ENCODE results near the gene MGST3.
"Not testable (repeated sequence)": the region's sequence is repeated elsewhere in the genome, so short reads cannot be mapped to it uniquely, and the experiment has no call there.

Gene MGST3

DNA sequence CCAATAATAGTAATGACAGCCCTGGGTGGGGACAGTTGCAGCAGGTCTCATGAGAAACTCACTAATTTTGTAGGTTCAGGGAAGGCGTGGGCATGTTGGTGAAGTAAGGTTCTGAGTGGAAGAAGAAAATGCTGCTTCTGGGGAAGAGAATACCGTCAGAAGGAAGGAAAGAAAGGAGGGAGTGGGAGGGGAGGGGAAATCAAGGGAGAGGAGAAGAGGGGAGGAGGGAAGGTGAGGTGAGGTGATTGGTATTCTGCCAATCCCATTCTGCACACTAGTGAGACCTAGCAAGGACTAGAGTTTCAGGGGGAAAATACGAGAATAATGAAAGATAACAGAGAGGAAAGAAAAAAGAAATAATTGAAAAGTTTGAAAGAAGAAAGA is 32.4 kb upstream of the MGST3 start:
- Histone ChIP-seq H2AFZ (ENCODE audit: low read depth, low read length, severe bottlenecking) (peak overlapping the region; percentile 100), H3K9me2 (replicated peaks; ENCODE audit: insufficient read depth, low read length) (no peaks in the 10 kb centered on the region), H3K9ac (ENCODE audit: low read length) (peak overlapping the region; percentile 65), H3F3A (ENCODE audit: insufficient read depth) (peaks cover 4% of the 10 kb centered on the region; the same call in 1 of the 2 replicates), H4K20me1 (ENCODE audit: low read depth, low read length) (no peaks in the 10 kb centered on the region), H3K9me3 (ENCODE audit: insufficient read depth, low read length) (no peaks in the 10 kb centered on the region), H3K4me3 (ENCODE audit: insufficient read depth, low read length, poor library complexity, severe bottlenecking) (peak overlapping the region; percentile 76), H3K27ac (ENCODE audit: low read depth, low read length) (no peak overlapping the region), H3K36me3 (ENCODE audit: low read length) (no peaks in the 10 kb centered on the region), H3K79me2 (ENCODE audit: insufficient read depth, low read length) (no peaks in the 10 kb centered on the region), H3K27me3 (ENCODE audit: low read length) (no peaks in the 10 kb centered on the region), H3K4me2 (ENCODE audit: low read depth, low read length, poor library complexity, severe bottlenecking) (peak overlapping the region; percentile 88)
- TF ChIP-seq, protein P1, sequence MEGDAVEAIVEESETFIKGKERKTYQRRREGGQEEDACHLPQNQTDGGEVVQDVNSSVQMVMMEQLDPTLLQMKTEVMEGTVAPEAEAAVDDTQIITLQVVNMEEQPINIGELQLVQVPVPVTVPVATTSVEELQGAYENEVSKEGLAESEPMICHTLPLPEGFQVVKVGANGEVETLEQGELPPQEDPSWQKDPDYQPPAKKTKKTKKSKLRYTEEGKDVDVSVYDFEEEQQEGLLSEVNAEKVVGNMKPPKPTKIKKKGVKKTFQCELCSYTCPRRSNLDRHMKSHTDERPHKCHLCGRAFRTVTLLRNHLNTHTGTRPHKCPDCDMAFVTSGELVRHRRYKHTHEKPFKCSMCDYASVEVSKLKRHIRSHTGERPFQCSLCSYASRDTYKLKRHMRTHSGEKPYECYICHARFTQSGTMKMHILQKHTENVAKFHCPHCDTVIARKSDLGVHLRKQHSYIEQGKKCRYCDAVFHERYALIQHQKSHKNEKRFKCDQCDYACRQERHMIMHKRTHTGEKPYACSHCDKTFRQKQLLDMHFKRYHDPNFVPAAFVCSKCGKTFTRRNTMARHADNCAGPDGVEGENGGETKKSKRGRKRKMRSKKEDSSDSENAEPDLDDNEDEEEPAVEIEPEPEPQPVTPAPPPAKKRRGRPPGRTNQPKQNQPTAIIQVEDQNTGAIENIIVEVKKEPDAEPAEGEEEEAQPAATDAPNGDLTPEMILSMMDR (IDR thresholded peaks at IDR 0.05; ENCODE audit: insufficient read depth, low read length, poor library complexity, severe bottlenecking) = no peak
- no peak for TF ChIP-seq EZH2phosphoT487 (conservative IDR thresholded peaks at IDR 0.05; ENCODE audit: low read length)

GRCh38 chr1:165600793-165601192 is 30.2 kb upstream of the MGST3 start:
- no peaks in the 10 kb centered on the region for H3K27me3 ChIP-seq (ENCODE audit: low read length)
- no peaks in the 10 kb centered on the region for H4K20me1 ChIP-seq (ENCODE audit: low read depth, low read length)
- H3K9me2 ChIP-seq (replicated peaks; ENCODE audit: insufficient read depth, low read length) = no peaks in the 10 kb centered on the region
- no peaks in the 10 kb centered on the region for H3K79me2 ChIP-seq (ENCODE audit: insufficient read depth, low read length)
- no peak for TF ChIP-seq EZH2phosphoT487 (conservative IDR thresholded peaks at IDR 0.05; ENCODE audit: low read length)
- TF ChIP-seq, protein P1 (IDR thresholded peaks at IDR 0.05; ENCODE audit: insufficient read depth, low read length, poor library complexity, severe bottlenecking) = no peak
- H3K4me3 ChIP-seq (ENCODE audit: insufficient read depth, low read length, poor library complexity, severe bottlenecking) = no peak overlapping the region
- no peaks in the 10 kb centered on the region for H3K36me3 ChIP-seq (ENCODE audit: low read length)
- no peak overlapping the region for H3K27ac ChIP-seq (ENCODE audit: low read depth, low read length)
- H3K4me2 ChIP-seq (ENCODE audit: low read depth, low read length, poor library complexity, severe bottlenecking) = no peak overlapping the region
- no peak overlapping the region for H2AFZ ChIP-seq (ENCODE audit: low read depth, low read length, severe bottlenecking)
- peaks cover 4% of the 10 kb centered on the region; the same call in 1 of the 2 replicates for H3F3A ChIP-seq (ENCODE audit: insufficient read depth)
- no peak overlapping the region for H3K9ac ChIP-seq (ENCODE audit: low read length)
- H3K9me3 ChIP-seq (ENCODE audit: insufficient read depth, low read length) = no peaks in the 10 kb centered on the region

DNA sequence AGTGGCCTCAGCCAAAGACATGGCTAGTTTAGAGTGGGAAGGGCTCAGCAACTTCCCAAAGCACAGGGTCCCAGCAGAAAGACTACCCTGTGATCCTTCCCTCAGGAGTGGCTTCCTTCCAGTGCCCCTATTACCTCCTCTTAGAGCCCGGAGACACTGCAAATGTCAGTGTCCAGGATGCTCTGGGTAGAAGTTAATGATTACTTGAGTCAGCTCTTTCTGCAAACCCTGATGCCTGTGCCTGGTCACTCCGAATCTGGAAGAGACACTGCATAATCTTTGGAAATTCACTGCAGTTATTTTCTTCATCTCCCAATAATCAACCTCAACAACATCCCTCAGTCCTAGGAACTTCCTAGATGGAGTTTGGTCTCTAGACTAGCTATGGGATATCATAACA is 27.2 kb upstream of the MGST3 start:
- no peak for TF ChIP-seq EZH2phosphoT487 (conservative IDR thresholded peaks at IDR 0.05; ENCODE audit: low read length)

DNA sequence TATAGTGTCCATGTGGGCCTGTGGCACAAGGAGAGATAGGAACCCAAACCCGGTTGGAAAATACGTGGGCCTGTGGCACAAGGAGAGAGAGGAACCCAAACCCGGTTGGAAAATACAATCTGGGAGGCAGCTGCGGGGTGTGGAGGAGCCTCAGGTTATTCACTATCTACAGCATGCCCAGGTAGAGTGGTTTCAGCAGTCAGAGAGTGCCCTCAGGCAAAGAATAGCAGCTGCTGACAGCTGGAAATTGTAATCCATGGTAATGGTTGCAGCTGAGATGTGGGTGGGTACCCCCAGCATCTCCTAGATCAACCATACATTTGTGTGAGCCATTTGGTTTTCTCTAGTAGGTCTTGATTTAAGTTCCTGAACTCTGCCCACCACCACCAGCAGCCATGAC is 25.8 kb upstream of the MGST3 start:
- Histone ChIP-seq H3K4me2 (ENCODE audit: low read depth, low read length, poor library complexity, severe bottlenecking) (no peak overlapping the region), H2AFZ (ENCODE audit: low read depth, low read length, severe bottlenecking) (no peak overlapping the region), H3K9me3 (ENCODE audit: insufficient read depth, low read length) (no peaks in the 10 kb centered on the region), H3K9ac (ENCODE audit: low read length) (no peak overlapping the region), H3K79me2 (ENCODE audit: insufficient read depth, low read length) (no peaks in the 10 kb centered on the region), H3K27me3 (ENCODE audit: low read length) (no peaks in the 10 kb centered on the region), H3K27ac (ENCODE audit: low read depth, low read length) (no peak overlapping the region), H3F3A (ENCODE audit: insufficient read depth) (no peaks in the 10 kb centered on the region), H3K9me2 (replicated peaks; ENCODE audit: insufficient read depth, low read length) (no peaks in the 10 kb centered on the region), H3K36me3 (ENCODE audit: low read length) (no peaks in the 10 kb centered on the region), H4K20me1 (ENCODE audit: low read depth, low read length) (no peaks in the 10 kb centered on the region), H3K4me3 (ENCODE audit: insufficient read depth, low read length, poor library complexity, severe bottlenecking) (no peak overlapping the region)
- no peak for TF ChIP-seq EZH2phosphoT487 (conservative IDR thresholded peaks at IDR 0.05; ENCODE audit: low read length)
- TF ChIP-seq, protein P1 (IDR thresholded peaks at IDR 0.05; ENCODE audit: insufficient read depth, low read length, poor library complexity, severe bottlenecking) = no peak

More for the DNA sequence above, 27.2 kb upstream of the MGST3 start:
- Histone ChIP-seq H2AFZ (ENCODE audit: low read depth, low read length, severe bottlenecking) (no peak overlapping the region), H3F3A (ENCODE audit: insufficient read depth) (peaks cover 4% of the 10 kb centered on the region; the same call in 1 of the 2 replicates), H3K9me3 (ENCODE audit: insufficient read depth, low read length) (no peaks in the 10 kb centered on the region), H4K20me1 (ENCODE audit: low read depth, low read length) (no peaks in the 10 kb centered on the region), H3K27ac (ENCODE audit: low read depth, low read length) (no peak overlapping the region), H3K36me3 (ENCODE audit: low read length) (no peaks in the 10 kb centered on the region), H3K9ac (ENCODE audit: low read length) (no peak overlapping the region), H3K79me2 (ENCODE audit: insufficient read depth, low read length) (no peaks in the 10 kb centered on the region), H3K4me2 (ENCODE audit: low read depth, low read length, poor library complexity, severe bottlenecking) (no peak overlapping the region), H3K27me3 (ENCODE audit: low read length) (no peaks in the 10 kb centered on the region), H3K9me2 (replicated peaks; ENCODE audit: insufficient read depth, low read length) (no peaks in the 10 kb centered on the region), H3K4me3 (ENCODE audit: insufficient read depth, low read length, poor library complexity, severe bottlenecking) (no peak overlapping the region)

- H4K20me1 ChIP-seq (ENCODE audit: low read depth, low read length); H3K9me2 ChIP-seq (replicated peaks; ENCODE audit: insufficient read depth, low read length); H3K9me3 ChIP-seq (ENCODE audit: insufficient read depth, low read length); H3K4me3 ChIP-seq (ENCODE audit: insufficient read depth, low read length, poor library complexity, severe bottlenecking); H3K27me3 ChIP-seq (ENCODE audit: low read length); H3K36me3 ChIP-seq (ENCODE audit: low read length); H2AFZ ChIP-seq (ENCODE audit: low read depth, low read length, severe bottlenecking); H3K4me2 ChIP-seq (ENCODE audit: low read depth, low read length, poor library complexity, severe bottlenecking); H3K9ac ChIP-seq (ENCODE audit: low read length); H3F3A ChIP-seq (ENCODE audit: insufficient read depth); H3K27ac ChIP-seq (ENCODE audit: low read depth, low read length); H3K79me2 ChIP-seq (ENCODE audit: insufficient read depth, low read length): not testable (repeated sequence)
Observed at GRCh38 chr1:165606676-165607075, 24.4 kb upstream of the MGST3 start.
